Rectal smooth muscle tissue (tissue), 1 donor: Measurements from ENCODE around the gene GGN.
A peak's percentile ranks its signal among the peaks of the same experiment; 100 is the strongest.

Source experiments
- H3K27ac ChIP-seq: one replicate; pipeline ENCODE4 v1.7.0; 2013; ENCODE audit warnings: low read depth, low read length, inconsistent platforms
- H3K27me3 ChIP-seq: one replicate; pipeline ENCODE4 v1.7.0; 2013; ENCODE audit warnings: low read length; ENCODE audit not compliant: control insufficient read depth, insufficient read depth
- H3K36me3 ChIP-seq: one replicate; pipeline ENCODE4 v1.7.0; 2013; ENCODE audit warnings: low read length; ENCODE audit not compliant: control insufficient read depth, insufficient read depth
- H3K4me1 ChIP-seq: one replicate; pipeline ENCODE4 v1.7.0; 2013; ENCODE audit warnings: low read length; ENCODE audit not compliant: control insufficient read depth, insufficient read depth
- H3K4me3 ChIP-seq: one replicate; pipeline ENCODE4 v1.7.0; 2013; ENCODE audit warnings: low read length
- H3K9ac ChIP-seq: one replicate; pipeline ENCODE4 v1.7.0; 2013; ENCODE audit warnings: low read length

The GGN gene

DNA sequence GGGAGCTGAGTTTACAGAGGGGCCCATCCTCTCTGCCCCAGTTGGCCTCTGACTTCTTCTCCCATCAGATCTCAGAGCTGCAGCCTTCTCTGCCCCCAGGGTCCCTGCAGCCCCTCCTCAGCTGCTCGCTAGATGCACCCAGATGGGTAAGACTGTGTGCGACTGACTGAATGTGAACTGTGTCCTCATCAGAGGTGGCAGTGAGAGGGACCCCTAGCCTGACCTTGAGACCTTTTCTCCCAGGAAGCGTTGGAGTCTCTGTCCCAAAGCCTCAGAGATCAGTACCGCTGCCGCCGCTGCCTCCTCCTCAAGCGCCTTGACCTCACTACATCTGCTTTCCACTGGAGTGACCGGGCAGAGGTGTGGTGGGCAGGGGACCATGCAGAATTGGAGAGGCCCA is 17.4 kb upstream of the GGN start:
- H3K9ac ChIP-seq, result no peak overlapping the region
- no peaks in the 10 kb centered on the region for H3K36me3 ChIP-seq
- H3K4me3 ChIP-seq, result no peak overlapping the region
- H3K27ac ChIP-seq, result no peak overlapping the region
- H3K4me1 ChIP-seq, result no peaks in the 10 kb centered on the region
- no peaks in the 10 kb centered on the region for H3K27me3 ChIP-seq

DNA sequence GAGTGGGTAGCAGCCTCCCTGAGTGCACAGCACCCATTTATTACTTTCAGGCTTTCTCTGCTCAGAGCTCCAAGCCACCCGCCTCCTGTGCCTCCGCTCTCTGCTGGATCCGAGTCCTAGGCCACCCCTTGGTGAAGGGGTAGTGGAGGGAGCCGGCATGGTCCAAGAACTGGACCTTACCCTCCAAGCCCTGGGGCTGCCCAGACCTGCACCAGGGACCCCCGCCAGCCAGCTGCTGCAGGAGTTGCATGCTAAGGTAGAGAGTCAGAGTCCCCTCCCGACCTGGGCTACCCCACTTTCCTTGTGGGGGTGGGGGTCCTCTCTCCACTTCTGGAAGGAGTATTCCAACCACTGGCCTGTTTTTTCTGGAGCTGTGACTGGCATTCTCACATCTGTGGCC is 17.0 kb upstream of the GGN start:
- no peak overlapping the region for H3K9ac ChIP-seq

DNA sequence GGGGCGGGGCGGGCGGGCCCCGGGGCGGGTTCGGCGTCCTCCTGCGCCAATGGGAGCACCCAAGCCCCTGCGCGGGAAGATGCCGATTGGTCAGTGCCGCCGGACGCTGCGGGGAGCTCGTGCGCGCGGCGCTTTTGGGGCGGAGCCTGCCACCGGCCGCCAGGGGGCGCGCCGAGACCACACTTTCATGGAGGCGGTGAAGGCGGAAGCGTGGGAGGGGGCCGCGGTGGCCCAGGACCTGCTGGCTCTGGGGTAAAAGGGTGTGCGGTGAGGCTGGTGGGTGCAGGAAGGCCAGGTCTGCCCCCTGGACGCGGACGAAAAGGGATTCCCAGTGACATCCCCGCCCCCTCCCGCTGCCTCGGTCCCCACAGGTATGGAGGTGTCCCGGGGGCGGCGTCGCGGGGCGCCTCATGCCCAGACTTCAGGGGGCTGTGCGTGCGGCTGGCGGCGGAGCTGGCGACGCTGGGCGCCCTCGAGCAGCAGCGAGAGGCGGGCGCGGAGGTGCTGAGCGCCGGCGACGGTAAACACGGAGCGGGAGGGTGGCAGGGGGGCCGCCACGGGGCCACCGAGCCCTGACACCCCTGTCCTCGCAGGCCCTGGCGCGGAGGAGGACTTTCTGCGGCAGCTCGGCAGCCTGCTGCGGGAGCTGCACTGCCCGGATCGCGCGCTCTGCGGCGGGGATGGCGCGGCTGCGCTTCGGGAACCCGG is 15.3 kb upstream of the GGN start, which contains the start of gene FAM98C:
TSS of gene FAM98C (plus strand) at position 127 of the 708 bp plus-strand sequence. CDS start at position 188, 61 bp downstream.
- no peaks in the 10 kb centered on the region for H3K27me3 ChIP-seq
- no peaks in the 10 kb centered on the region for H3K4me1 ChIP-seq
- peak within 1 kb of the TSS; percentile 40 for H3K27ac ChIP-seq
- H3K9ac ChIP-seq, result peak within 1 kb of the TSS; percentile 16
- peak within 1 kb of the TSS; percentile 67 for H3K4me3 ChIP-seq
- no peaks in the 10 kb centered on the region for H3K36me3 ChIP-seq

More for the DNA sequence above, 17.0 kb upstream of the GGN start:
- H3K27me3 ChIP-seq, result no peaks in the 10 kb centered on the region
- H3K36me3 ChIP-seq, result no peaks in the 10 kb centered on the region
- no peaks in the 10 kb centered on the region for H3K4me1 ChIP-seq
- H3K4me3 ChIP-seq, result no peak overlapping the region
- no peak overlapping the region for H3K27ac ChIP-seq

DNA sequence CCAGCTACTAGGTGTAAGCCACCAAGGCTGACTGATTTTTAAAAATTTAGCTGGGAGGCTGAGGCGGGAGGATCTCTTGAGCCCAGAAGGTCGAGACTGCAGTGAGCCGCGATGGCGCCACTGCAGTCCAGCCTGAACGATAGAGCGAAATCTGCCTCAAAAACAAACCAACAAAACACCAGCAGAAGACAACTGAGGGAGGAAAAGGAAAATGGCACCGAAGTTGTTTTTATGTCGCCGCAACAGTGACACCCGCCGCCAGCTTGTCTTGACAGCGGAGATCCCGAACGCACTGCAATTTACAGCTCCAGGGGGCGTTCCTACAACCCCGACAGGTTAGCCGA is 14.8 kb upstream of the GGN start:
- Histone ChIP-seq H3K36me3 (no peaks in the 10 kb centered on the region), H3K4me1 (no peaks in the 10 kb centered on the region), H3K27ac (no peak overlapping the region), H3K4me3 (peak overlapping the region; percentile 67), H3K9ac (no peak overlapping the region), H3K27me3 (no peaks in the 10 kb centered on the region)

DNA sequence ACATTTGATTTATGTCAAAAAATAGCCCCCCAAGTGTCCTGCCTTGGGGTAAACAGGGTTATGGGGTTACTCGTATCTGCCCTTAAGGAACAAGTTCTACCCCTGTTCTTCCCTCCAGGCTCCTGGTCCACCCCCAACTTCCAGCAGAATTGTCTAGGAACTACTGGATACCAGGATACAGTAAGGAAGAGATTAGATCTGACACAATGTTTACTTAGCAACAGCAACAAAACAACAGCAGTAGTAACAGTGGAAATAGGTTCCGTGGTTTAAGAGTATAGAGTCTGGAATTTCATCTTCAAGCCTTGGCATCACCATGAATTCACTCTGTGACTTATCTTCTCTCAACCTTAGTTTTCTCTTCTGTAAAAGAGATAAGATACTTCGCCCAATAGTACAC is 13.3 kb upstream of the GGN start:
- no peak overlapping the region for H3K9ac ChIP-seq
- H3K4me1 ChIP-seq, result no peaks in the 10 kb centered on the region
- no peak overlapping the region for H3K4me3 ChIP-seq
- peaks cover 2% of the 10 kb centered on the region for H3K27me3 ChIP-seq
- H3K36me3 ChIP-seq, result no peaks in the 10 kb centered on the region
- no peak overlapping the region for H3K27ac ChIP-seq

DNA sequence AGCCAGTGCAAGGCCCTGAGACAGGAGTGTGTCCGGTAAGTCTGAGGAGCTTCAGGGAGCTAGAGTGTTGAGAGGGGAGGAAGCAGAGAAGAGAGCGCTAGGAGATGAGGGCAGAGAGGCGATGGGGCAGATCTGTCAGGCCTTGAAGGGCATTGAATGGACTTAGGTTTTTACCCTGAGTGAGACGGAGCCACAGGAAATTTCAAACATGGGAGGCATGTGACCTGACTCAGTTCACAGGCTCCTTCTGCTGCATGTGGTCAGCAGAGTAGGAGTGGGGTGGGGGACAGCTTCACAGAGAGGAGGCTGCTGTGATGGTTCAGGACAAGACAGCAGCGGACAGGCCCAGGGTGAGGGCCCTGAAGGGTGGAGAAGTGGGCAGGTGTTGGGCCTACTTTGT is 12.5 kb upstream of the GGN start:
- Histone ChIP-seq H3K27ac (no peak overlapping the region), H3K9ac (no peak overlapping the region), H3K4me3 (no peak overlapping the region), H3K36me3 (no peaks in the 10 kb centered on the region), H3K4me1 (no peaks in the 10 kb centered on the region), H3K27me3 (peaks cover 2% of the 10 kb centered on the region)

DNA sequence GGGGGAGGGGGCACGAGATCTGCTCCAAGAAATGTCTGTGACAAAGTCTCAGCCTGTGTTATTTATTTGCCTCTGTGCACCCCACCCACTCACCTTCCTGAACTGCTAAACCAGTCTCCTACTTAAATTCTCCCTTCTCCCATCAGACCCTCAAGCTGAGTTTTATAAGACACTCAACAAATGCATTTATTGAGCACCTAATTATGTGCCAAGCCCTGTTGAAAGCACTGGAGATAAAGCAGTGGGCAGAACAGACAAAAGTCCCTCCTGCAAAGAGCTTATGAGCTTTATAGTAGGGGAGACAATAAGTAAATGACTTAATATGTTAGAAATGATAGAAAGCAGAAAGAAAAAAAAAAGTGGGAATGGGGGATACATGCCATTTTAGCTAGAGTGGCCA is 11.7 kb upstream of the GGN start:
- Histone ChIP-seq H3K9ac (no peak overlapping the region), H3K27me3 (peaks cover 2% of the 10 kb centered on the region), H3K4me3 (no peak overlapping the region), H3K27ac (no peak overlapping the region), H3K4me1 (no peaks in the 10 kb centered on the region), H3K36me3 (no peaks in the 10 kb centered on the region)

DNA sequence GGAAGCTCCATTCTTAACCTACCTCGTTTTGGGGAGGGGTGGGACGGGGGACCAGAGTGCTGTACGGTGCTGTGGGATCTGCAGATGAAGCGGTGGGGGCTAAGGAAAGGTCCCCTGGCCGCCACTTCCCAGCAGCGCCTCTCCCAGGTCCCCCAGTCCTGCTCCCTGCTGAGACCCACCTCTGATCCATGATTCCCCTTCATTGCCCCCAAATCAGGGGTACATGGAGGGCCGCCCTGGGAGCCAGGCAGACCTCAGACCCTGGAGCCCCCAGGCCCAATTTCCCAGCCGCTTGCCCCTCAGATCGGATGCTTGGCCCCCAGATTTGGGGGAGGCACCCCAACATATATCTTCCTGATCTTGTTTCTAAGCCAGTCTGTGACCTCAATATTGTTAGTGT is 11.2 kb upstream of the GGN start:
- Histone ChIP-seq H3K4me3 (no peak overlapping the region), H3K4me1 (no peaks in the 10 kb centered on the region), H3K27ac (no peak overlapping the region), H3K27me3 (peaks cover 2% of the 10 kb centered on the region), H3K36me3 (no peaks in the 10 kb centered on the region), H3K9ac (no peak overlapping the region)

DNA sequence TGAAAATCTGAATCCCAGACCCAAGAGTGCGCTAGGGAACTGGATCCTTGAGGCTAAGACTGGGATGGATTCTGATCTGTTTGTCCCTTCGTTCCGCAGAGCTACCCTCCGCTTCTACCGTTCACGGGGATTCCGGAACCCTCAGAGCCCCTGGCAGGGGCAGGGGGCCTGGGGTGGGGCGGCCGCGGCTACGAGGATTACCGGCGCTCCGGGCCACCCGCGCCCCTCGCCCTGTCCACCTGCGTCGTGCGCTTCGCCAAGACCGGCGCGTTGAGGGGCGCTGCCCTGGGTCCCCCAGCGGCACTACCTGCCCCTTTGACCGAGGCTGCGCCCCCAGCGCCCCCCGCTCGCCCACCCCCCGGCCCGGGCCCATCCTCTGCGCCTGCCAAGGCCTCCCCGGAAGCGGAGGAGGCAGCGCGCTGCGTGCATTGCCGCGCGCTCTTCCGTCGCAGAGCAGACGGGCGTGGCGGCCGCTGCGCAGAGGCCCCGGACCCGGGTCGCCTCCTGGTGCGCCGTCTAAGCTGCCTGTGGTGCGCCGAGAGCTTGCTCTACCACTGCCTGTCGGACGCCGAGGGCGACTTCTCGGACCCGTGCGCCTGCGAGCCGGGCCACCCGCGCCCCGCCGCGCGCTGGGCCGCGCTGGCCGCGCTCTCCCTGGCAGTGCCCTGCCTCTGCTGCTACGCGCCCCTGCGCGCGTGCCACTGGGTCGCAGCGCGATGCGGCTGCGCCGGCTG is 7.7 kb upstream of the GGN start:
- H3K4me1 ChIP-seq, result no peaks in the 10 kb centered on the region
- no peak overlapping the region for H3K27ac ChIP-seq
- H3K36me3 ChIP-seq, result no peaks in the 10 kb centered on the region
- no peak overlapping the region for H3K9ac ChIP-seq
- peaks cover 2% of the 10 kb centered on the region for H3K27me3 ChIP-seq
- H3K4me3 ChIP-seq, result no peak overlapping the region

DNA sequence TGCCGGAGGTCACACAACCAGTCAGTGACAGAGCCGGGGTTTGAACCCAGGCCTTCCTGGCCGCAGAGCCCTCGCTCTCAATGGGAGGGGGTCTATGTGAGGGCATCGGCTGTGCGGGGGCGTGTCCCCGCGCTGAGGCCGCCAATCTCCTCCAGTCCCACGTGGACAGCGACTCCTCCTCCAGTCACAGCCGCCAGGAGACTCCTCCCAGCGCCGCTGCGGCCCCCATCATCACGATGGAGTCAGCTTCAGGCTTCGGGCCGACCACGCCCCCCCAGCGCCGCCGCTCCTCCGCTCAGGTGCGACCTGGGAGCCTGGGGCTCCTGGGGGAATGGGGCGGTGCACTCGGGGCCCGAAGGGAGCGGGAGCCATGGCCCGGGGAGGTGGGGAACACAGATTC is 6.7 kb upstream of the GGN start:
- Histone ChIP-seq H3K4me3 (no peak overlapping the region), H3K27ac (no peak overlapping the region), H3K27me3 (peaks cover 2% of the 10 kb centered on the region), H3K36me3 (no peaks in the 10 kb centered on the region), H3K9ac (no peak overlapping the region), H3K4me1 (no peaks in the 10 kb centered on the region)

DNA sequence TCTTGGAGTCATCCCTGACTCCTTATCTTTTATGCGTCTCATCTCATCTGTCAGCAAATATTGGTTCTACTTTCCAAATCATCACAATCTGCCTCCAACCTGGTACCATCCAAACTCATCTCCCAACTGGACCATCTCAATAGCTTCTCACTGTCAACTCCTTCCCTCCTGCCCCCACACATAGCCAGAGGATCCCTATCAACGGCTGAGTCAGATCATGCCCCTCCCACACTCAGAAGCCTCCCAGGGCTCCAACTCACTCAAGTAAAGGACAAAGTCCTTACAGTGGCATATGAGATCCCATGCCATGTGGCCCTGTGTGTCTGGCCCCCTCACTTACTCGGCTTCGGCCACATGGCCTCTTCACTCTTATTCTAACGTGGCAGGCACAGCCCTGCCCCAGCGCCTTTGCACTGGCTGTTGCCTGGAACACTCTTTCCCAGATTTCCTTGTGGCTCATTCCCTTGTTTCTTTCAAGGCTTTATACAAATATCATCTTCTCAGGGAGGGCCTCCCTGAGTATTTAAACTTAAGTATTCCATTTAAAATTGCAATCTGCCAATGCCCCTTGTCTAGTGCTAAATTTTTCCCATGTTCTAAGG is 5.0 kb upstream of the GGN start:
- no peak overlapping the region for H3K27ac ChIP-seq
- H3K4me1 ChIP-seq, result no peaks in the 10 kb centered on the region
- H3K36me3 ChIP-seq, result no peaks in the 10 kb centered on the region
- no peak overlapping the region for H3K9ac ChIP-seq
- no peak overlapping the region for H3K4me3 ChIP-seq
- H3K27me3 ChIP-seq, result peaks cover 8% of the 10 kb centered on the region

DNA sequence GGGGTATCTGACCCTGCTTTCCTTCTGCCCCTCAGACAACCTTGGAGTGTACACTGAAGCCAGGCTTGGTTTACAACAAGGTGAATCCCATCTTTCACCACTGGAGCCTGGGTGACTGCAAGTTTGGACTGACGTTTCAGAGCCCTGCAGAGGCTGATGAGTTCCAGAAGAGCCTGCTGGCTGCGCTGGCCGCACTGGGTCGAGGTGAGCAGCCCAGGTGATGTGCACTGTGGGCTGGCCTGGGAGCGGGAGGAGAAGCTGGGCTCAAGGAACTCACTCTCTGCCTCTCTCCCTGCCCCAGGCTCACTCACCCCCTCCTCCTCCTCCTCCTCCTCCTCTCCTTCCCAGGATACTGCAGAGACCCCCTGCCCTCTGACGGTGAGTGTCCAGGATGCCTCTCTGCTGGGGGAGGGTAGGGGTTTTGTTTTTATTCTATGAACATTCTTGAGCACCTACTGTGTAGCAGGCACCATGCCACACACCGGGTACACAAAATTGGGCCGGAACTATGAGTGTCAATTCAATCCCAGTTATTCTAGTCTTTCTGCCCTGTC is 4.2 kb upstream of the GGN start:
- H3K27me3 ChIP-seq, result peaks cover 7% of the 10 kb centered on the region
- no peak overlapping the region for H3K9ac ChIP-seq
- H3K4me3 ChIP-seq, result no peak overlapping the region
- H3K4me1 ChIP-seq, result no peaks in the 10 kb centered on the region
- no peaks in the 10 kb centered on the region for H3K36me3 ChIP-seq
- no peak overlapping the region for H3K27ac ChIP-seq
